ENCODE data around the gene G2E3. TPM values are rescaled to one million over a fixed set of nuclear protein-coding genes. Genes with fewer than 3 reads are reported as not detected.

The G2E3 gene
- total and polyA plus RNA-seq, 2 experiments from 2014 or later, result 67.4 to 113 TPM

- ATAC-seq, result no peak
- peaks cover 76% of the 10 kb centered on the region for H4K20me1 ChIP-seq (replicated peaks; ENCODE audit: insufficient read depth)
Observed at GRCh38 chr14:30573226-30573814, 14.4 kb downstream of the G2E3 start.

GRCh38 chr14:30573966-30574365, 15.0 kb downstream of the G2E3 start:
- no peak overlapping the region for H3K27ac Mint-ChIP-seq
- H3K79me2 ChIP-seq (replicated peaks; ENCODE audit: insufficient read depth), result peaks cover 100% of the 10 kb centered on the region
- H2AFZ ChIP-seq, result no peak overlapping the region
- H3K9me2 ChIP-seq (ENCODE audit: insufficient read depth), result no peaks in the 10 kb centered on the region
- H3K36me3 Mint-ChIP-seq (ENCODE audit: low read depth), result no peaks in the 10 kb centered on the region
- H3K4me1 Mint-ChIP-seq, result peaks cover 75% of the 10 kb centered on the region
- peaks cover 3% of the 10 kb centered on the region for H3K27me3 Mint-ChIP-seq (ENCODE audit: insufficient read depth, low read depth, poor library complexity)
- H3K27ac ChIP-seq (ENCODE audit: low read depth), result no peak overlapping the region
- no peak for DNase-seq (ENCODE audit: low spot score)
- 0 out of 2 replicates have a peak overlapping the region, but pooled peaks have one; percentile 18 for H3K4me2 ChIP-seq
- H3K4me3 ChIP-seq, result no peak overlapping the region
- no peak overlapping the region for H3K4me3 Mint-ChIP-seq
- H3K4me1 ChIP-seq (ENCODE audit: insufficient read depth), result peaks cover 68% of the 10 kb centered on the region
- no peaks in the 10 kb centered on the region for H3F3A ChIP-seq (replicated peaks; ENCODE audit: low read depth)
- no peaks in the 10 kb centered on the region for H3K27me3 ChIP-seq (ENCODE audit: insufficient read depth)
- no peaks in the 10 kb centered on the region for H3K9me3 Mint-ChIP-seq
- H3K36me3 ChIP-seq (ENCODE audit: insufficient read depth), result no peaks in the 10 kb centered on the region
- H4K20me1 ChIP-seq (replicated peaks; ENCODE audit: insufficient read depth), result peaks cover 77% of the 10 kb centered on the region
- ATAC-seq, result no peak
- no peak for TF ChIP-seq REST (IDR thresholded peaks at IDR 0.05; ENCODE audit: unreplicated experiment)
- no peak for TF ChIP-seq POLR2AphosphoS5 (IDR thresholded peaks at IDR 0.05; ENCODE audit: low read depth)
- no peak for TF ChIP-seq STAT1 (IDR thresholded peaks at IDR 0.05; ENCODE audit: unreplicated experiment)
- no peak for TF ChIP-seq ETS1 (IDR thresholded peaks at IDR 0.05)
- TF ChIP-seq JUNB (IDR thresholded peaks at IDR 0.05; ENCODE audit: unreplicated experiment), result no peak
- no peak for TF ChIP-seq CREB1 (CRISPR knock-in tag; IDR thresholded peaks at IDR 0.05; ENCODE audit: low read depth)
- no peak for TF ChIP-seq ZNF114 (CRISPR knock-in tag; IDR thresholded peaks at IDR 0.05)

More at GRCh38 chr14:30573226-30573814, 14.4 kb downstream of the G2E3 start:
- Histone ChIP-seq H3K27me3 (ENCODE audit: insufficient read depth) (no peaks in the 10 kb centered on the region), H3K4me1 (ENCODE audit: insufficient read depth) (peaks cover 74% of the 10 kb centered on the region), H3F3A (replicated peaks; ENCODE audit: low read depth) (no peaks in the 10 kb centered on the region), H3K27ac (ENCODE audit: low read depth) (no peak overlapping the region), H3K79me2 (replicated peaks; ENCODE audit: insufficient read depth) (peaks cover 100% of the 10 kb centered on the region), H3K4me2 (no peak overlapping the region), H3K4me3 (no peak overlapping the region), H3K36me3 (ENCODE audit: insufficient read depth) (no peaks in the 10 kb centered on the region), H3K9me2 (ENCODE audit: insufficient read depth) (no peaks in the 10 kb centered on the region), H2AFZ (no peak overlapping the region)
- Mint-ChIP-seq H3K27ac (peak overlapping the region; percentile 59), H3K36me3 (ENCODE audit: low read depth) (no peaks in the 10 kb centered on the region), H3K27me3 (ENCODE audit: insufficient read depth, low read depth, poor library complexity) (peaks cover 3% of the 10 kb centered on the region), H3K9me3 (no peaks in the 10 kb centered on the region), H3K4me1 (peaks cover 76% of the 10 kb centered on the region), H3K4me3 (no peak overlapping the region)
- DNase-seq (ENCODE audit: low spot score), result no peak
- TF ChIP-seq JUNB (IDR thresholded peaks at IDR 0.05; ENCODE audit: unreplicated experiment) (no peak), EZH2phosphoT487 (IDR thresholded peaks at IDR 0.05; ENCODE audit: unreplicated experiment) (no peak), NANOG (IDR thresholded peaks at IDR 0.05; ENCODE audit: borderline replicate concordance) (no peak), REST (IDR thresholded peaks at IDR 0.05; ENCODE audit: unreplicated experiment) (no peak), ZNF331 (CRISPR knock-in tag; IDR thresholded peaks at IDR 0.05; ENCODE audit: low read depth) (no peak), ZNF114 (CRISPR knock-in tag; IDR thresholded peaks at IDR 0.05) (no peak), POLR2AphosphoS5 (IDR thresholded peaks at IDR 0.05; ENCODE audit: low read depth) (no peak)
